Ovary (tissue), 9 donors: ENCODE results near the gene FIBCD1. TPM values are rescaled to one million over a fixed set of nuclear protein-coding genes. Genes with fewer than 3 reads are reported as not detected.
"Not testable (repeated sequence)": the region's sequence is repeated elsewhere in the genome, so short reads cannot be mapped to it uniquely, and the experiment has no call there.

Source experiments
- DNase-seq, 5 donors: peaks; one replicate each; pipeline ENCODE4 v3.0.0-alpha.2; 2019 to 2020
- H3K27ac ChIP-seq, 2 donors: fragments of 200-600 bp; one replicate each; pipeline versions ENCODE4 v1.5.1 to v1.8.0; 2019 to 2022
- H3K27me3 ChIP-seq: fragments of 200-600 bp; one replicate; pipeline ENCODE4 v1.8.0; 2022
- H3K36me3 ChIP-seq: fragments of 200-600 bp; sonication (generic); one replicate; pipeline ENCODE4 v1.5.1; 2019
- H3K4me1 ChIP-seq: one replicate; pipeline ENCODE4 v1.8.1; 2013; ENCODE audit warnings: mild to moderate bottlenecking, moderate library complexity; ENCODE audit not compliant: insufficient read depth
- H3K4me3 ChIP-seq: fragments of 200-600 bp; sonication (generic); one replicate; pipeline ENCODE4 v1.5.1; 2017
- H3K9me3 ChIP-seq, 2 donors: fragments of 200-600 bp in 1 of 2; sonication (generic) in 1 of 2; one replicate each; pipeline versions ENCODE4 v1.5.1 to v1.8.1; 2013 to 2019; ENCODE audit warnings: mild to moderate bottlenecking in 1 of 2, moderate library complexity in 1 of 2
- EP300 ChIP-seq: sonication (generic); formaldehyde crosslinking; IDR thresholded peaks from one replicate; pipeline ENCODE4 v1.6.1; 2017; ENCODE audit warnings: antibody characterized with exemption
- POLR2A ChIP-seq: fragments of 450-650 bp; IDR thresholded peaks from one replicate; pipeline ENCODE4 v1.6.1; 2017; ENCODE audit warnings: antibody characterized with exemption, mild to moderate bottlenecking, moderate library complexity
- WGBS, 3 donors: extraction: QIAGEN DNeasy Blood & Tissue Kit in 1 of 3; methylation state at CpG; one replicate each; pipeline versions ENCODE4 v1.1.5 to v1.1.7; 2013 to 2017; 5-methylcytosine and 5-hydroxymethylcytosine counted together
- intact Hi-C, 4 donors: fragments of 100-400 bp; cut with DNase I; formaldehyde crosslinking; loops; one replicate each; pipeline versions ENCODE4 v1.11.0 to v1.15.1; 2022 to 2023
- polyA plus RNA-seq, 2 donors: library from polyadenylated mRNA; stranded (reverse); fragments of 200-250 nt in 1 of 2; fragments of 350-450 nt in 1 of 2; fragmentation: Illumina TruSeq in 1 of 2; extraction: RNeasy Lipid Tissue Mini Kit (QIAGEN cat#74804) in 1 of 2; gene quantifications; one replicate each; pipeline ENCODE4 v1.2.3, GENCODE V29; 2013 to 2014
- total RNA-seq, 7 donors: library from RNA; depleted of rRNA in 2 of 7; stranded (reverse); fragments of >200 nt in 2 of 7; fragmentation: NEBNext Ultra II Directional in 3 of 7; extraction: Animal tissue kit (Norgen Biotek cat#: 25700) in 3 of 7; gene quantifications; one replicate each; pipeline versions ENCODE4 v1.1.0 to v1.2.4, GENCODE V29; 2016 to 2023
- TF ChIP-seq, protein P1 (sequence below), 3 donors: fragments of 450-650 bp in 2 of 3; fragments of 200-600 bp in 1 of 3; IDR thresholded peaks; one replicate each; pipeline versions ENCODE4 v1.5.1 to v1.8.0; 2016 to 2022; ENCODE audit warnings: antibody characterized with exemption in 3 of 3, mild to moderate bottlenecking in 1 of 3
- donor health status: DM: no; HTN: no; CAD: no; lungs with moderate emphysema.
- donor health status: DM: no; HTN: no; CAD: no.
- donor health status: Bipolar disorder and iron deficiency.
- donor health status: DM: yes; HTN: yes; CAD: no.
- donor health status: DM: no; HTN: no; CAD: no.
- donor health status: DM: yes; HTN: yes; CAD: no.

Gene FIBCD1
- total and polyA plus RNA-seq, 9 donors: 0.06 to 0.45 (median 0.12) TPM; not detected in 3

DNA sequence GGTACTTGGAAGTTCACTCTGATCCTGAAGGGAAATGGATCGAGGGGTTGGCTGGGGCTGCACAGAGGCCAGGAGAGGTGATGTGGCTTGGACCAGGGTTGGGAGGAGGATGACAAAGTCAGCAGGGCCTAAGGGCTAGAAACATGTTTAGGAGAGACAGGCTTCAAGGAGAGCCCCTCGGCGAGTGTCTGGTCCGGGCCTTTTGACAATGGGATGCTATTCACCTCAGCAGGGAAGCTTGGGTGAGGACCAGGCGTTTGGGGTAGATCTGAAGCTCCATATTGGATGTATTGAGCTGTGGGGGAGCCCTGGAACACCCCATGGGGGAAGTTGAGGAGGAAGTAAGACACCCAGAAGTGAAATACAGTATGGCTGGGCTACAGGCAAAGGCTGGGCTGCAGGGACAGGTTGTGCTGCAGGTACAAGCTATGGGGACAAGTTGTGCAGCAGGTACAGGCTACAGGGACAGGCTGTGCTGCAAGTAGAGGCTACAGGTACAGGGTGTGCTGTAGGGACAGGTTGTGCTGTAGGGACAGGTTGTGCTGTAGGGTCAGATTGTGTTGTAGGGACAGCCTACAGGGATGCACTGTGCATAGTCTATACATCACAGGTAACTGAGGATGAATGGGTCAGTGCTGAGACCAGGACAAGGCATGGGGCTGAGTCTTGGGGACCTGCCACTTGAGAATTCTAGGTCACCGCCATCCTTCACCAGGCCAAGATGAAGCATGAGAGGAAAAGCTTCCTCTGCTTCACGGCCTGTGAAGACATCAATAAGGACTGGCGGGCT is 22.7 kb upstream of the FIBCD1 start:
- Histone ChIP-seq H3K9me3 (no peaks in the 10 kb centered on the region), H3K4me1 (no peaks in the 10 kb centered on the region), H3K36me3 (no peaks in the 10 kb centered on the region), H3K4me3 (no peak overlapping the region), H3K27me3 (no peaks in the 10 kb centered on the region), H3K27ac (no peak overlapping the region)
- DNase-seq: no peak
- TF ChIP-seq EP300: no peak
- TF ChIP-seq, protein P1, sequence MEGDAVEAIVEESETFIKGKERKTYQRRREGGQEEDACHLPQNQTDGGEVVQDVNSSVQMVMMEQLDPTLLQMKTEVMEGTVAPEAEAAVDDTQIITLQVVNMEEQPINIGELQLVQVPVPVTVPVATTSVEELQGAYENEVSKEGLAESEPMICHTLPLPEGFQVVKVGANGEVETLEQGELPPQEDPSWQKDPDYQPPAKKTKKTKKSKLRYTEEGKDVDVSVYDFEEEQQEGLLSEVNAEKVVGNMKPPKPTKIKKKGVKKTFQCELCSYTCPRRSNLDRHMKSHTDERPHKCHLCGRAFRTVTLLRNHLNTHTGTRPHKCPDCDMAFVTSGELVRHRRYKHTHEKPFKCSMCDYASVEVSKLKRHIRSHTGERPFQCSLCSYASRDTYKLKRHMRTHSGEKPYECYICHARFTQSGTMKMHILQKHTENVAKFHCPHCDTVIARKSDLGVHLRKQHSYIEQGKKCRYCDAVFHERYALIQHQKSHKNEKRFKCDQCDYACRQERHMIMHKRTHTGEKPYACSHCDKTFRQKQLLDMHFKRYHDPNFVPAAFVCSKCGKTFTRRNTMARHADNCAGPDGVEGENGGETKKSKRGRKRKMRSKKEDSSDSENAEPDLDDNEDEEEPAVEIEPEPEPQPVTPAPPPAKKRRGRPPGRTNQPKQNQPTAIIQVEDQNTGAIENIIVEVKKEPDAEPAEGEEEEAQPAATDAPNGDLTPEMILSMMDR (IDR thresholded peaks at IDR 0.05): no peak
- no peak for TF ChIP-seq POLR2A
- intact Hi-C loops: no loop called here
- WGBS, 3 donors: 89 to 91% (median 89%) methylated on average over 8 of the region's 8 CpGs

DNA sequence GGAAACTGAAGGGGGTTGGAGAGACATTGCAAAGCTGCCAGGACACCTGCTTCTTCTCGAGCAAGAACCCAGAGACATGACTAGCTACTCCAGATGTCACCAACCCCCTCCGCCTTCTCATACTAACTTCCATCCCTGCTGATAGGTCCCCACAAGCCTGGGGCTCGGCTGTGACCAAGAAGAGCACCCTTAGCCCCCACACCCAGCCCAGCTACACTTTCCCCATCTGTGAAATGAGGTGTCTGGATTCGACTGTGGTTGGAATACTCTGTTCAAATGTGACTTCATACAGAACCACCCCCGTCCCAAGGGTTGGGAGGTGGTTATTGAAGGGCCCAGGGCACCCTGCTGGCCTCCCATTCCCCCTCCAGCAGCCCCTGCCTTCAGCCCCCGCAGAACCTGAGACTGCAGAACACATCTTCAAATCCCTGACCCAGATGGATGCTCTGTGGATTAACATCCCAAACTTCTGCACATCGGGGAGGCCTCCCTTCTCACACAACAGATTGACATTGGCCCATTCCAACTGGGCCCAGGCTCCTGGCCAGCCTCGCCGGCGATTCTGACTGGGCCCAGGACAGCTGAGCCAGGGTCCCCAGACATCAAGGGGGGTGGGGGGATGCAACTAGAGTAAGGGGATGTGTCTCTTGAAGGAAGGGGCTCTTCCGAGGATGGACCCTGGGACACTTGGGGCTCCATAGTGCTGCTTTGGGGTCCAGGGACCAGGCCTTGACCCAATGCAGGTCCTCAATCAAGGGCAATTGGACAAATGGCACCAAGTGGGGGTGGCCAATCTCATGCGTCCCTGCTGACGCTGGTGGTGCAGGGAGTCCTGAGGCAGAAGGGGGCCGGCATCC is 21.7 kb upstream of the FIBCD1 start:
- Histone ChIP-seq H3K4me1 (no peaks in the 10 kb centered on the region), H3K4me3 (no peak overlapping the region), H3K36me3 (no peaks in the 10 kb centered on the region), H3K9me3 (no peaks in the 10 kb centered on the region), H3K27ac (no peak overlapping the region), H3K27me3 (no peaks in the 10 kb centered on the region)
- no peak for DNase-seq
- intact Hi-C loops: no loop called here
- TF ChIP-seq EP300: no peak
- no peak for TF ChIP-seq POLR2A
- TF ChIP-seq, protein P1 (IDR thresholded peaks at IDR 0.05): no peak
- 82 to 85% (median 85%) methylated on average over 14 of the region's 14 CpGs for WGBS, 3 donors

- Histone ChIP-seq H3K9me3 (no peaks in the 10 kb centered on the region), H3K27me3 (no peaks in the 10 kb centered on the region), H3K4me1 (no peaks in the 10 kb centered on the region), H3K27ac (no peak overlapping the region), H3K36me3 (no peaks in the 10 kb centered on the region), H3K4me3 (no peak overlapping the region)
- intact Hi-C loops: no loop called here
- WGBS, 3 donors: 88 to 95% (median 88%) methylated on average over 9 of the region's 9 CpGs
- TF ChIP-seq EP300: no peak
- TF ChIP-seq POLR2A: no peak
- TF ChIP-seq, protein P1 (IDR thresholded peaks at IDR 0.05): no peak
- no peak for DNase-seq
These were observed 20.8 kb upstream of the FIBCD1 start for GRCh38 chr9:130959809-130960334.

DNA sequence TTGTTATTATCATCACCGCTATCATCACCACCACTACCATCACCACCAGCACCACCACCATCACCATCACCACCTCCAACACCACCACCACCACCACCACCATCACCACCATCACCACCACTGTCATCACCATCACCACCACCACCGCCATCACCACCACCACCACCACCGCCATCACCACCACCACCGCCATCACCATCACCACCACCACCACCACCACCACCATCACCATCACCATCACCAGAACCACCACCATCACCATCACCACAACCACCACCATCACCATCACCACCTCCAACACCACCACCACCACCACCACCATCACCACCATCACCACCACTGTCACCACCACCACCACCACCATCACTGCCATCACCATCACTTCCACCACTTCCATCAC is 19.5 kb upstream of the FIBCD1 start:
- intact Hi-C loops, H3K4me1 ChIP-seq, H3K27me3 ChIP-seq, H3K27ac ChIP-seq, H3K9me3 ChIP-seq, H3K36me3 ChIP-seq, H3K4me3 ChIP-seq, DNase-seq: not testable (repeated sequence)
- WGBS, 3 donors: 87 to 88% (median 87%) methylated on average over 4 of the region's 4 CpGs
